Measurements from ENCODE around the gene MYH10. TPM values are rescaled to one million over a fixed set of nuclear protein-coding genes. Genes with fewer than 3 reads are reported as not detected.
"Not testable (repeated sequence)": the region's sequence is repeated elsewhere in the genome, so short reads cannot be mapped to it uniquely, and the experiment has no call there.

Gene MYH10
- total and polyA plus RNA-seq, 8 donors: 1.8 to 104 (median 11.2) TPM

- Histone ChIP-seq H3K27me3 (peaks cover 0 to 13% (median 0%) of the 10 kb centered on the region in 3 donors), H3K36me3 (no peaks in the 10 kb centered on the region), H3K4me3 (no peak overlapping the region), H3K4me1 (no peaks in the 10 kb centered on the region), H3K9me3 (peaks cover 0 to 2% (median under 1%) of the 10 kb centered on the region in 4 donors), H3K27ac (no peak overlapping the region)
- 73 to 81% (median 79%) methylated on average over 4 of the region's 4 CpGs for WGBS, 5 donors
- intact Hi-C loops (cut with DNase I; ENCODE audit: low total_unique reads): no loop called here
- TF ChIP-seq EP300 (IDR thresholded peaks at IDR 0.05) (no peak), POLR2A (IDR thresholded peaks at IDR 0.05) (no peak), POLR2AphosphoS5 (IDR thresholded peaks at IDR 0.05) (no peak)
- TF ChIP-seq, protein P1, sequence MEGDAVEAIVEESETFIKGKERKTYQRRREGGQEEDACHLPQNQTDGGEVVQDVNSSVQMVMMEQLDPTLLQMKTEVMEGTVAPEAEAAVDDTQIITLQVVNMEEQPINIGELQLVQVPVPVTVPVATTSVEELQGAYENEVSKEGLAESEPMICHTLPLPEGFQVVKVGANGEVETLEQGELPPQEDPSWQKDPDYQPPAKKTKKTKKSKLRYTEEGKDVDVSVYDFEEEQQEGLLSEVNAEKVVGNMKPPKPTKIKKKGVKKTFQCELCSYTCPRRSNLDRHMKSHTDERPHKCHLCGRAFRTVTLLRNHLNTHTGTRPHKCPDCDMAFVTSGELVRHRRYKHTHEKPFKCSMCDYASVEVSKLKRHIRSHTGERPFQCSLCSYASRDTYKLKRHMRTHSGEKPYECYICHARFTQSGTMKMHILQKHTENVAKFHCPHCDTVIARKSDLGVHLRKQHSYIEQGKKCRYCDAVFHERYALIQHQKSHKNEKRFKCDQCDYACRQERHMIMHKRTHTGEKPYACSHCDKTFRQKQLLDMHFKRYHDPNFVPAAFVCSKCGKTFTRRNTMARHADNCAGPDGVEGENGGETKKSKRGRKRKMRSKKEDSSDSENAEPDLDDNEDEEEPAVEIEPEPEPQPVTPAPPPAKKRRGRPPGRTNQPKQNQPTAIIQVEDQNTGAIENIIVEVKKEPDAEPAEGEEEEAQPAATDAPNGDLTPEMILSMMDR (IDR thresholded peaks at IDR 0.05): no peak
- DNase-seq: no peak
These were observed 31.7 kb upstream of the MYH10 start for GRCh38 chr17:8662076-8662831.

DNA sequence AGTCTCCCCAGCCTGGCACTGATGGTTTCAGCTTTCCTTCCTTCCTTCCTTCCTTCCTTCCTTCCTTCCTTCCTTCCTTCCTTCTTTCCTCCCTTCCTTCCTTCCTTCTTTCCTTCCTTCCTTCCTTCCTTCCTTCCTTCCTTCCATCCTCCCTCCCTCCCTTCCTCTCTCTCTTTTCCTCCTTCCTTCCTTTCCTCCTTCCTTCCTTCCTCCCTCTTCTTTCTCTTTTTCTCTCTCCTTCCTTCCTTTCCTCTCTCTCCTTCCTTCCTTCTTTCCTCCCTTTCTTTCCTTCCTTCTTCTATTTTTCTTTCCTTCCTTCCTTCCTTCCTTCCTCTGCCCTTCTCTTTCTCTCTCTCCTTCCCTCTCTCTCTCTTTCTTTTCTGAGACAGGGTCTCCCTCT, 30.2 kb upstream of the MYH10 start:
- H3K27ac ChIP-seq; H3K4me1 ChIP-seq; H3K27me3 ChIP-seq; H3K4me3 ChIP-seq; intact Hi-C loops (cut with DNase I; ENCODE audit: low total_unique reads); DNase-seq; H3K36me3 ChIP-seq: not testable (repeated sequence)
- H3K9me3 ChIP-seq: peaks cover 0 to 17% (median 14%) of the 10 kb centered on the region in 4 donors

GRCh38 chr17:8659758-8660410, 29.4 kb upstream of the MYH10 start:
- Histone ChIP-seq H3K27me3 (no peaks in the 10 kb centered on the region), H3K4me1 (no peaks in the 10 kb centered on the region), H3K4me3 (no peak overlapping the region), H3K36me3 (no peaks in the 10 kb centered on the region), H3K27ac (no peak overlapping the region), H3K9me3 (peaks cover 0 to 17% (median 14%) of the 10 kb centered on the region in 4 donors)
- intact Hi-C loops (cut with DNase I; ENCODE audit: low total_unique reads): no loop called here
- DNase-seq: no peak
- TF ChIP-seq POLR2A (IDR thresholded peaks at IDR 0.05) (no peak), EP300 (IDR thresholded peaks at IDR 0.05) (no peak), POLR2AphosphoS5 (IDR thresholded peaks at IDR 0.05) (no peak)
- TF ChIP-seq, protein P1 (IDR thresholded peaks at IDR 0.05): no peak
- WGBS, 5 donors: 77 to 83% (median 81%) methylated on average over 3 of the region's 3 CpGs

- Histone ChIP-seq H3K4me1 (no peaks in the 10 kb centered on the region), H3K9me3 (peaks cover 0 to 17% (median 14%) of the 10 kb centered on the region in 4 donors), H3K4me3 (no peak overlapping the region), H3K27ac (no peak overlapping the region), H3K27me3 (no peaks in the 10 kb centered on the region), H3K36me3 (no peaks in the 10 kb centered on the region)
- 92 to 98% (median 96%) methylated on average over 6 of the region's 6 CpGs for WGBS, 5 donors
- intact Hi-C loops (cut with DNase I; ENCODE audit: low total_unique reads): no loop called here
- no peak for DNase-seq
- TF ChIP-seq POLR2A (IDR thresholded peaks at IDR 0.05) (no peak), EP300 (IDR thresholded peaks at IDR 0.05) (no peak), POLR2AphosphoS5 (IDR thresholded peaks at IDR 0.05) (no peak)
- TF ChIP-seq, protein P1 (IDR thresholded peaks at IDR 0.05): no peak
These were observed 28.3 kb upstream of the MYH10 start for GRCh38 chr17:8658810-8659209.

DNA sequence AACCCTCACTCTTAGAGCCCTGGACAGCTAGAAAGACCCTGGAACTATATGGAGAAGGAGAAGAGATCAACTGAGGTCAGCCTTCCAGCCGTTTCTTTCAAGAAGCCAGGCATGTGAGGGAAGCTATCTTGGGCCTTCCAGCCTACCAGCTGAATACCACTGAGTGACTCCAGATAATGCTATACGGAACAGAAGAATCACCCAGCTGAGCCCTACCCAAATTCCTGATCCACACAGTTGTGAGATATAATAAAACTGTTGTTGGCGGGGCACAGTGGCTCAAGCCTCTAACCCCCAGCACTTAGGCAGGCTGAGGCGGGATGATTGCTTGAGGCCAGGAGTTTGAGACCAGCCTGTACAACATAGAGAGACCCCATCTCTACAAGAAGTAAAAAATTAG, 26.2 kb upstream of the MYH10 start:
- Histone ChIP-seq H3K27me3 (no peaks in the 10 kb centered on the region), H3K4me1 (no peaks in the 10 kb centered on the region), H3K27ac (no peak overlapping the region), H3K9me3 (peaks cover 0 to 17% (median 14%) of the 10 kb centered on the region in 4 donors), H3K36me3 (no peaks in the 10 kb centered on the region), H3K4me3 (no peak overlapping the region)
- no peak for TF ChIP-seq POLR2AphosphoS5 (IDR thresholded peaks at IDR 0.05)
- TF ChIP-seq EP300 (IDR thresholded peaks at IDR 0.05): no peak
- TF ChIP-seq, protein P1 (IDR thresholded peaks at IDR 0.05): no peak
- TF ChIP-seq POLR2A (IDR thresholded peaks at IDR 0.05): no peak
- intact Hi-C loops (cut with DNase I; ENCODE audit: low total_unique reads): no loop called here
- no peak for DNase-seq
- 78 to 96% (median 91%) methylated on average over 4 of the region's 4 CpGs for WGBS, 5 donors

All from stomach (tissue), 9 donors.